Measurements from ENCODE around the gene NTSR1.

The NTSR1 gene

DNA sequence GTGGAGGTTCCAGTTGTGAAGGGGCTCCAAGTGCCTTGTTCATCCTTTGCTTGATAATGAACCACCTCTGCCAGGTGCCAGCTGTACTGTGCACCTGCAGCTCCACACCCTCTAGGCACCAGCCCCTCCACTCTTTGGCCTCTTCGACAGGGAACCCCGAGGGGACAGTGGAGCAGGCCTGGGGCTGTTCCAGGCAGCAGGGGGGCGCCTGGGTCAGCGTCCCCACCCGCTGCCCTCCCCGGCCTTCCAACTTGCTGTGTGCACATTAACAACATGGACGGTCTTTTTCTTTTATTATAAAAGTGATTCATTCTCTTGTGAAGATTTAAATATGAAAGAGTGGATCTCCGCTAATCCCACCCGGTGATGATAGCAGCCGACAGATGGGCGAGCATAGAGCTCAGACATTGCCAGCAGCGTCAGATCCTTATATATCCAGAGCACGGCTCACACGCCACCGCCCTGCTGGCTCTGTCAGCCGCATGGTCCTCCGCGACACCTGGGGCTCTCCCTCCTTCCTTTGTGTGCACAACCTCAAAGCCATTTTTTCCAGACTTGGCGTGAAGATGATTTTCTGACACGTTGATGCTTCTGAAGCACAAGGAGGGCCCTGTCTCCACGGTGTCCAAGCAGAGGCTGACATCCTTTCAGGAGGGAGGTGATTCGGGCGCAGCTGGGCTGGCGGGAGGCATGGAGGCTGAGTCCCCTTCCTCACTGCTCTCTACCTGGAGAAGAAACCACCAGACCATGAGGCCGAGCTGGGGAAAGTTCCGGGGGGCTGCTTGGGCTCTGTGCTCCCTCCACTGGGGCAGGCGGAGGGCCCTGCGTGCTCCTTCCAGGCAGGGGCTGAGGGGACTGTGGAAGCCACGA lies 65.4 kb downstream of the NTSR1 start:
- TF ChIP-seq CTCF (conservative IDR thresholded peaks at IDR 0.05; ENCODE audit: low read length), result no peak
- TF ChIP-seq EZH2phosphoT487 (IDR thresholded peaks at IDR 0.05; ENCODE audit: borderline replicate concordance), result no peak
- Histone ChIP-seq H3K4me3 (ENCODE audit: low read length, poor library complexity, severe bottlenecking) (no peak overlapping the region), H3K36me3 (ENCODE audit: insufficient read depth, low read length) (no peaks in the 10 kb centered on the region), H3K9ac (ENCODE audit: low read depth, low read length, poor library complexity, severe bottlenecking) (peak overlapping the region; percentile 76), H3K79me2 (ENCODE audit: insufficient read depth, low read length) (0 out of 2 replicates have a peak, but pooled peaks cover 4% of the 10 kb centered on the region), H3K4me1 (ENCODE audit: insufficient read depth, low read length, poor library complexity, severe bottlenecking) (peaks cover 37% of the 10 kb centered on the region), H4K20me1 (ENCODE audit: insufficient read depth, low read length, poor library complexity, severe bottlenecking) (no peaks in the 10 kb centered on the region), H3F3A (ENCODE audit: low read depth) (no peaks in the 10 kb centered on the region), H3K4me2 (ENCODE audit: low read depth, low read length, poor library complexity, severe bottlenecking) (peak overlapping the region; percentile 30), H3K9me3 (ENCODE audit: insufficient read depth, low read depth, low read length) (no peaks in the 10 kb centered on the region), H3K9me2 (replicated peaks; ENCODE audit: low read depth, low read length) (no peaks in the 10 kb centered on the region), H2AFZ (ENCODE audit: low read length) (no peak overlapping the region), H3K27me3 (ENCODE audit: insufficient read depth, low read length, poor library complexity, severe bottlenecking) (no peaks in the 10 kb centered on the region)

GRCh38 chr20:62774762-62775161 lies 66.1 kb downstream of the NTSR1 start:
- Histone ChIP-seq H3K27me3 (ENCODE audit: insufficient read depth, low read length, poor library complexity, severe bottlenecking) (no peaks in the 10 kb centered on the region), H3K4me2 (ENCODE audit: low read depth, low read length, poor library complexity, severe bottlenecking) (peak overlapping the region; percentile 30), H3K79me2 (ENCODE audit: insufficient read depth, low read length) (0 out of 2 replicates have a peak, but pooled peaks cover 4% of the 10 kb centered on the region), H3K4me1 (ENCODE audit: insufficient read depth, low read length, poor library complexity, severe bottlenecking) (peaks cover 37% of the 10 kb centered on the region), H3K9me3 (ENCODE audit: insufficient read depth, low read depth, low read length) (no peaks in the 10 kb centered on the region), H3K4me3 (ENCODE audit: low read length, poor library complexity, severe bottlenecking) (no peak overlapping the region), H4K20me1 (ENCODE audit: insufficient read depth, low read length, poor library complexity, severe bottlenecking) (no peaks in the 10 kb centered on the region), H2AFZ (ENCODE audit: low read length) (no peak overlapping the region), H3F3A (ENCODE audit: low read depth) (no peaks in the 10 kb centered on the region), H3K36me3 (ENCODE audit: insufficient read depth, low read length) (no peaks in the 10 kb centered on the region), H3K9ac (ENCODE audit: low read depth, low read length, poor library complexity, severe bottlenecking) (peak overlapping the region; percentile 76), H3K9me2 (replicated peaks; ENCODE audit: low read depth, low read length) (no peaks in the 10 kb centered on the region)
- TF ChIP-seq EZH2phosphoT487 (IDR thresholded peaks at IDR 0.05; ENCODE audit: borderline replicate concordance) (no peak), CTCF (conservative IDR thresholded peaks at IDR 0.05; ENCODE audit: low read length) (no peak)

- no peak overlapping the region for H3K4me3 ChIP-seq (ENCODE audit: low read length, poor library complexity, severe bottlenecking)
- H3K4me1 ChIP-seq (ENCODE audit: insufficient read depth, low read length, poor library complexity, severe bottlenecking), result peaks cover 37% of the 10 kb centered on the region
- no peaks in the 10 kb centered on the region for H4K20me1 ChIP-seq (ENCODE audit: insufficient read depth, low read length, poor library complexity, severe bottlenecking)
- no peaks in the 10 kb centered on the region for H3K9me3 ChIP-seq (ENCODE audit: insufficient read depth, low read depth, low read length)
- H3K79me2 ChIP-seq (ENCODE audit: insufficient read depth, low read length), result 0 out of 2 replicates have a peak, but pooled peaks cover 4% of the 10 kb centered on the region
- H3F3A ChIP-seq (ENCODE audit: low read depth), result no peaks in the 10 kb centered on the region
- no peak overlapping the region for H2AFZ ChIP-seq (ENCODE audit: low read length)
- H3K9me2 ChIP-seq (replicated peaks; ENCODE audit: low read depth, low read length), result no peaks in the 10 kb centered on the region
- no peaks in the 10 kb centered on the region for H3K36me3 ChIP-seq (ENCODE audit: insufficient read depth, low read length)
- peak overlapping the region; percentile 30 for H3K4me2 ChIP-seq (ENCODE audit: low read depth, low read length, poor library complexity, severe bottlenecking)
- TF ChIP-seq EZH2phosphoT487 (IDR thresholded peaks at IDR 0.05; ENCODE audit: borderline replicate concordance) (no peak), CTCF (conservative IDR thresholded peaks at IDR 0.05; ENCODE audit: low read length) (no peak)
- no peaks in the 10 kb centered on the region for H3K27me3 ChIP-seq (ENCODE audit: insufficient read depth, low read length, poor library complexity, severe bottlenecking)
- peak overlapping the region; percentile 76 for H3K9ac ChIP-seq (ENCODE audit: low read depth, low read length, poor library complexity, severe bottlenecking)
Observed at GRCh38 chr20:62775206-62775605, 66.6 kb downstream of the NTSR1 start.

All from Loucy (cell line).